Ascending aorta (tissue), 2 donors: ENCODE measurements around the gene ZFC3H1. TPM values are rescaled to one million over a fixed set of nuclear protein-coding genes. Genes with fewer than 3 reads are reported as not detected.
"Not testable (repeated sequence)": the region's sequence is repeated elsewhere in the genome, so short reads cannot be mapped to it uniquely, and the experiment has no call there.

ENCODE experiments used
- DNase-seq, 2 donors: peaks; one replicate each; pipeline ENCODE4 v3.0.0-alpha.2; 2019; ENCODE audit warnings: low spot score in 2 of 2
- H3K27ac ChIP-seq, 2 donors: fragments of 200-600 bp; sonication (generic); one replicate each; pipeline ENCODE4 v1.5.1; 2016 to 2017; ENCODE audit warnings: mild to moderate bottlenecking in 1 of 2
- H3K27me3 ChIP-seq: fragments of 200-600 bp; sonication (generic); one replicate; pipeline ENCODE4 v1.5.1; 2017
- H3K36me3 ChIP-seq, 2 donors: fragments of 200-600 bp; sonication (generic); one replicate each; pipeline ENCODE4 v1.5.1; 2016
- H3K4me1 ChIP-seq, 2 donors: fragments of 200-600 bp; sonication (generic); one replicate each; pipeline ENCODE4 v1.5.1; 2016 to 2017; ENCODE audit warnings: mild to moderate bottlenecking in 1 of 2
- H3K4me3 ChIP-seq, 2 donors: fragments of 200-600 bp; sonication (generic); one replicate each; pipeline ENCODE4 v1.5.1; 2016 to 2017; ENCODE audit warnings: mild to moderate bottlenecking in 1 of 2
- H3K9me3 ChIP-seq, 2 donors: fragments of 200-600 bp; sonication (generic); one replicate each; pipeline ENCODE4 v1.5.1; 2016
- intact Hi-C: fragments of 100-400 bp; cut with DNase I; formaldehyde crosslinking; loops from one replicate; pipeline ENCODE4 v1.15.1; 2023
- total RNA-seq: library from RNA; depleted of rRNA; stranded (reverse); fragments of >200 nt; gene quantifications from one replicate; pipeline ENCODE4 v1.1.0, GENCODE V29; 2016
- TF ChIP-seq, protein P1 (sequence below), 3 experiments: fragments of 200-600 bp in 2 of 3; fragments of 450-650 bp in 1 of 3; sonication (generic) in 2 of 3; IDR thresholded peaks; one replicate each; pipeline ENCODE4 v1.5.1; 2016 to 2019; ENCODE audit warnings: antibody characterized with exemption in 3 of 3, mild to moderate bottlenecking in 1 of 3, moderate library complexity in 1 of 3

Gene ZFC3H1
- total RNA-seq, 1 donor from 2014 or later = 15.8 TPM

DNA sequence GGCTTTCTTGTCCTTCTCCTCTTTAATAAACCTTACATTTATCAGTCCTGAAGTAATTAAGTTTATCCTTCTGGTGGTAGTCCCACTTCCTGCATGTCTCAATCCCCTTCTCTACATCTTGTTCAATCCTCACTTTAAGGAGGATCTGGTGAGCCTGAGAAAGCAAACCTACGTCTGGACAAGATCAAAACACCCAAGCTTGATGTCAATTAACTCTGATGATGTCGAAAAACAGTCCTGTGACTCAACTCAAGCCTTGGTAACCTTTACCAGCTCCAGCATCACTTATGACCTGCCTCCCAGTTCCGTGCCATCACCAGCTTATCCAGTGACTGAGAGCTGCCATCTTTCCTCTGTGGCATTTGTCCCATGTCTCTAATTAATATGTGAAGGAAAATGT, 79.3 kb downstream of the ZFC3H1 start:
- DNase-seq = no peak
- Histone ChIP-seq H3K9me3 (no peaks in the 10 kb centered on the region), H3K27me3 (no peaks in the 10 kb centered on the region), H3K27ac (no peak overlapping the region), H3K4me1 (no peaks in the 10 kb centered on the region), H3K4me3 (no peak overlapping the region), H3K36me3 (no peaks in the 10 kb centered on the region)
- TF ChIP-seq, protein P1, sequence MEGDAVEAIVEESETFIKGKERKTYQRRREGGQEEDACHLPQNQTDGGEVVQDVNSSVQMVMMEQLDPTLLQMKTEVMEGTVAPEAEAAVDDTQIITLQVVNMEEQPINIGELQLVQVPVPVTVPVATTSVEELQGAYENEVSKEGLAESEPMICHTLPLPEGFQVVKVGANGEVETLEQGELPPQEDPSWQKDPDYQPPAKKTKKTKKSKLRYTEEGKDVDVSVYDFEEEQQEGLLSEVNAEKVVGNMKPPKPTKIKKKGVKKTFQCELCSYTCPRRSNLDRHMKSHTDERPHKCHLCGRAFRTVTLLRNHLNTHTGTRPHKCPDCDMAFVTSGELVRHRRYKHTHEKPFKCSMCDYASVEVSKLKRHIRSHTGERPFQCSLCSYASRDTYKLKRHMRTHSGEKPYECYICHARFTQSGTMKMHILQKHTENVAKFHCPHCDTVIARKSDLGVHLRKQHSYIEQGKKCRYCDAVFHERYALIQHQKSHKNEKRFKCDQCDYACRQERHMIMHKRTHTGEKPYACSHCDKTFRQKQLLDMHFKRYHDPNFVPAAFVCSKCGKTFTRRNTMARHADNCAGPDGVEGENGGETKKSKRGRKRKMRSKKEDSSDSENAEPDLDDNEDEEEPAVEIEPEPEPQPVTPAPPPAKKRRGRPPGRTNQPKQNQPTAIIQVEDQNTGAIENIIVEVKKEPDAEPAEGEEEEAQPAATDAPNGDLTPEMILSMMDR (IDR thresholded peaks at IDR 0.05) = no peak
- intact Hi-C loops = no loop called here

GRCh38 chr12:71582925-71583324, 80.7 kb downstream of the ZFC3H1 start:
- H3K9me3 ChIP-seq = no peaks in the 10 kb centered on the region
- no peak for DNase-seq
- no peak overlapping the region for H3K27ac ChIP-seq
- H3K27me3 ChIP-seq = no peaks in the 10 kb centered on the region
- TF ChIP-seq, protein P1 (IDR thresholded peaks at IDR 0.05) = no peak
- H3K4me3 ChIP-seq = no peak overlapping the region
- intact Hi-C loops = no loop called here
- no peaks in the 10 kb centered on the region for H3K4me1 ChIP-seq
- no peaks in the 10 kb centered on the region for H3K36me3 ChIP-seq

- no peak for DNase-seq
- Histone ChIP-seq H3K27ac (no peak overlapping the region), H3K4me3 (no peak overlapping the region), H3K36me3 (no peaks in the 10 kb centered on the region), H3K9me3 (no peaks in the 10 kb centered on the region), H3K4me1 (no peaks in the 10 kb centered on the region), H3K27me3 (no peaks in the 10 kb centered on the region)
- TF ChIP-seq, protein P1 (IDR thresholded peaks at IDR 0.05) = no peak
- intact Hi-C loops = no loop called here
These were observed 82.4 kb downstream of the ZFC3H1 start for GRCh38 chr12:71581206-71581605.

DNA sequence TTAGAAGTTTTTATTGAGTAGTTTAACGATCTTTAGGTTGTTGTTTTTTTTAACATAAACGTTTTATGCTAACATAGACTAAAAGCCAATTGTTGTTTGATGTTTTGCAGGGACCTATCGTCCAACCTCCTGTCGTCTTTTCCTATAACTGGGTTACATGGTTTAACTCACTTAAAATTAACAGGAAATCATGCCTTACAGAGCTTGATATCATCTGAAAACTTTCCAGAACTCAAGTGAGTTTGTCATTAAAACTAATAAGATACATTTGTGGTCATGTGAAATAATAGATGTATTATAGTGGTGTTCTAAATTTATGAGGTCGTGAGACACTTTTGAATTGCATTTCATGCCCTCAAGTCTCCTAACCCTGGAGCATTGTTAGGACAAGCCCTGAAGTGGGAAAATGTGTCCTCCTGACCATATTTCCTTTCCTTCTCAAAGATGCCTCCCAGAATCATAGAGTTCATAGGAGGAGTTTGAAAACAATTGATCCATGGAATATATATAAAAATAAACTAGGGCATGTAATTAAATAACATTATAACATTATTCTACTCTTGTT, 84.9 kb downstream of the ZFC3H1 start:
- intact Hi-C loops = no loop called here

DNA sequence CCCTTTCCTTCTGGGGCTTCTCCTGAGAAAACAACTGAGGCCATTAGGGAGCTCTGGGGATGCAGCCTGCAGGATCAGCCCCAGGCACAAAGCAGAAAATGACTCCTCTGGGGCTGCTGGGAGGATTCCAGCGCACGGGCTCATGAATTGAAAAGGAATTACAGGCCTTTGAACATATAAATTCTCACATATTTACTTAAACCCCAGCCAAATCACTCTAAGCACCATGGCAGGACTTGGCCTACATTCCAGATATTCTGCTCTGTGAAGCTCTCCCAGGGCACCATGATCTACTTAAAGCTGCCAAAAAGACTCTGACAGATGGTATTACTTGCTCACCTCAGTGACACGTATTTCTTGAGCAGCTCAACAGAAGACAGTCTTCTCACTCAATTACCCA, 87.2 kb downstream of the ZFC3H1 start:
- Histone ChIP-seq H3K36me3 (no peaks in the 10 kb centered on the region), H3K4me1 (no peaks in the 10 kb centered on the region), H3K27ac (no peak overlapping the region), H3K4me3 (no peak overlapping the region), H3K9me3 (no peaks in the 10 kb centered on the region), H3K27me3 (no peaks in the 10 kb centered on the region)
- intact Hi-C loops = no loop called here
- TF ChIP-seq, protein P1 (IDR thresholded peaks at IDR 0.05) = no peak
- no peak for DNase-seq

More for the DNA sequence above, 84.9 kb downstream of the ZFC3H1 start:
- no peaks in the 10 kb centered on the region for H3K36me3 ChIP-seq
- DNase-seq = no peak
- TF ChIP-seq, protein P1 (IDR thresholded peaks at IDR 0.05) = no peak
- H3K27me3 ChIP-seq = no peaks in the 10 kb centered on the region
- no peak overlapping the region for H3K27ac ChIP-seq
- no peak overlapping the region for H3K4me3 ChIP-seq
- no peaks in the 10 kb centered on the region for H3K9me3 ChIP-seq
- no peaks in the 10 kb centered on the region for H3K4me1 ChIP-seq

- H3K4me1 ChIP-seq, intact Hi-C loops, DNase-seq, H3K9me3 ChIP-seq, H3K27ac ChIP-seq, H3K4me3 ChIP-seq, H3K36me3 ChIP-seq, H3K27me3 ChIP-seq: not testable (repeated sequence)
These were observed 93.8 kb downstream of the ZFC3H1 start for GRCh38 chr12:71569885-71570284.
